Esophagus squamous epithelium (tissue), 4 donors: ENCODE measurements around the gene PARD3B.

Experiments
- POLR2A ChIP-seq, 4 donors: fragments of 450-650 bp; IDR thresholded peaks; one replicate each; pipeline ENCODE4 v1.6.1; 2017; ENCODE audit warnings: antibody characterized with exemption in 4 of 4, mild to moderate bottlenecking in 4 of 4, moderate library complexity in 3 of 4
- TF ChIP-seq, protein P1 (sequence below), 6 experiments: fragments of 450-650 bp in 4 of 6; fragments of 200-600 bp in 2 of 6; sonication (generic) in 2 of 6; IDR thresholded peaks; one replicate each; pipeline ENCODE4 v1.5.1; 2016 to 2019; ENCODE audit warnings: antibody characterized with exemption in 6 of 6, mild to moderate bottlenecking in 4 of 6, moderate library complexity in 4 of 6

DNA sequence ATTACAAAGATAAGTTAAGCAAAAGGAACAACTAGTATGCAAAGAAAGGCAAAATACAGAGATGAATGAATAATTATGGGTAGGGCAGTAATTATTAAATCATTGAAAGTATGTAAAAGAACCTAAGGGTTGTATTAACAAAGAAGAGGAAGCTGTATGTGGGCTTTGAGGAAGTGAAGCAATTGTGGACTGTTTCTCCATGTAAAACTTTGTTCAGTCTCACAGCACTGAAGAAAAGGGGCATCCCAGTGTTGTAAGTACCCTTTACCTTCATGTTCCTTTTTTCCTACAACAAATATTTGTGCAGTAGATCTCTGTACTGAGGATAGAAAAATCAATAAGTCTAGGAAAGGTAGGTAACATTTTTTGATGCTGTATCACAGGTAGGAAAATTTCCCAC is 748.3 kb downstream of the PARD3B start:
- TF ChIP-seq, protein P1, sequence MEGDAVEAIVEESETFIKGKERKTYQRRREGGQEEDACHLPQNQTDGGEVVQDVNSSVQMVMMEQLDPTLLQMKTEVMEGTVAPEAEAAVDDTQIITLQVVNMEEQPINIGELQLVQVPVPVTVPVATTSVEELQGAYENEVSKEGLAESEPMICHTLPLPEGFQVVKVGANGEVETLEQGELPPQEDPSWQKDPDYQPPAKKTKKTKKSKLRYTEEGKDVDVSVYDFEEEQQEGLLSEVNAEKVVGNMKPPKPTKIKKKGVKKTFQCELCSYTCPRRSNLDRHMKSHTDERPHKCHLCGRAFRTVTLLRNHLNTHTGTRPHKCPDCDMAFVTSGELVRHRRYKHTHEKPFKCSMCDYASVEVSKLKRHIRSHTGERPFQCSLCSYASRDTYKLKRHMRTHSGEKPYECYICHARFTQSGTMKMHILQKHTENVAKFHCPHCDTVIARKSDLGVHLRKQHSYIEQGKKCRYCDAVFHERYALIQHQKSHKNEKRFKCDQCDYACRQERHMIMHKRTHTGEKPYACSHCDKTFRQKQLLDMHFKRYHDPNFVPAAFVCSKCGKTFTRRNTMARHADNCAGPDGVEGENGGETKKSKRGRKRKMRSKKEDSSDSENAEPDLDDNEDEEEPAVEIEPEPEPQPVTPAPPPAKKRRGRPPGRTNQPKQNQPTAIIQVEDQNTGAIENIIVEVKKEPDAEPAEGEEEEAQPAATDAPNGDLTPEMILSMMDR (IDR thresholded peaks at IDR 0.05): no peak
- no peak for TF ChIP-seq POLR2A (IDR thresholded peaks at IDR 0.05)
